Mononuclear cell (primary cell): ENCODE measurements around the gene KCNQ1. TPM values are rescaled to one million over a fixed set of nuclear protein-coding genes. Genes with fewer than 3 reads are reported as not detected.

Experiments
- H3K27me3 ChIP-seq: 2 replicates; pipeline ENCODE4 v1.6.0; 2011; ENCODE audit warnings: low read length, control low read depth; ENCODE audit not compliant: insufficient read depth
- H3K4me1 ChIP-seq: 2 replicates; pipeline ENCODE4 v1.5.1; 2011; ENCODE audit warnings: mild to moderate bottlenecking, low read length, control low read depth; ENCODE audit not compliant: insufficient read depth
- H3K4me3 ChIP-seq: 2 replicates; pipeline ENCODE4 v1.5.1; 2011; ENCODE audit warnings: mild to moderate bottlenecking, low read length, moderate library complexity
- H3K9me3 ChIP-seq: 2 replicates; pipeline ENCODE4 v1.5.1; 2011; ENCODE audit warnings: low read depth, mild to moderate bottlenecking, control low read depth, low read length
- total RNA-seq: library from RNA; depleted of rRNA; stranded (reverse); fragments of >200 nt; gene quantifications from one replicate; pipeline ENCODE4 v1.2.3, GENCODE V29; 2012

The KCNQ1 gene
- total RNA-seq, 1 donor = 12.7 TPM

DNA sequence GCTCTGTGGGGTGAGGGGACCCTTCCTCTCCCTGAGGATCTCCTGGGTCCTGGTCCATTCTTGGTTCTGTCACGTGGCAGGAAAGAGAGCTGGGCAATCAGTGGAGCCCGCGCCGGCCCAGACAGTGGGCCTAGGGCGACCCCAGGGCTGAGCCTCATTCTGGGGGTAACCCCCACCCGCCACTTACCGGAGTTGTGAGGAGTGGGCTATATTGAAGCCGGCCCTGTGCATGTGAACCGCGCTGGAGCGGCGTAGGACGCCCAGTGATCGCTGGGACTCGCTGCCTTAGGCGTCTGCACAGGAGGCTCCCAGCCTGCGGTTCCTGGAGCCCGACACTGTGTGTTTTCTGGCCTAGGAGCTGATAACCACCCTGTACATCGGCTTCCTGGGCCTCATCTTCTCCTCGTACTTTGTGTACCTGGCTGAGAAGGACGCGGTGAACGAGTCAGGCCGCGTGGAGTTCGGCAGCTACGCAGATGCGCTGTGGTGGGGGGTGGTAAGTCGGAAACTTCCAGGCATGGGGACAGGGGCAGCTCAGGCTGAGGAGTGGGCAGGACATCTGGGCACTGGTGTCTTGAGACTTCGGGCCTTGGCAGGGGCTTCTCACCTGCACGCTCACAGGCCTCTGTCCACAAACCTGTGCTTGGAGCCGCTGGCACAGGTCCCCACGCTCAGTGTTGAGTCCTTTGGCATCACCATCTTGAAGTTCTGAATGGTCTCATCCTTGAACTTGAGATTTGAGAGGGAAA, 127.9 kb downstream of the KCNQ1 start:
- peaks cover 6% of the 10 kb centered on the region for H3K4me1 ChIP-seq
- H3K9me3 ChIP-seq = no peaks in the 10 kb centered on the region
- H3K27me3 ChIP-seq = no peaks in the 10 kb centered on the region
- no peak overlapping the region for H3K4me3 ChIP-seq

GRCh38 chr11:2573240-2574042, 128.6 kb downstream of the KCNQ1 start:
- Histone ChIP-seq H3K9me3 (no peaks in the 10 kb centered on the region), H3K4me1 (peaks cover 6% of the 10 kb centered on the region), H3K27me3 (no peaks in the 10 kb centered on the region), H3K4me3 (no peak overlapping the region)

DNA sequence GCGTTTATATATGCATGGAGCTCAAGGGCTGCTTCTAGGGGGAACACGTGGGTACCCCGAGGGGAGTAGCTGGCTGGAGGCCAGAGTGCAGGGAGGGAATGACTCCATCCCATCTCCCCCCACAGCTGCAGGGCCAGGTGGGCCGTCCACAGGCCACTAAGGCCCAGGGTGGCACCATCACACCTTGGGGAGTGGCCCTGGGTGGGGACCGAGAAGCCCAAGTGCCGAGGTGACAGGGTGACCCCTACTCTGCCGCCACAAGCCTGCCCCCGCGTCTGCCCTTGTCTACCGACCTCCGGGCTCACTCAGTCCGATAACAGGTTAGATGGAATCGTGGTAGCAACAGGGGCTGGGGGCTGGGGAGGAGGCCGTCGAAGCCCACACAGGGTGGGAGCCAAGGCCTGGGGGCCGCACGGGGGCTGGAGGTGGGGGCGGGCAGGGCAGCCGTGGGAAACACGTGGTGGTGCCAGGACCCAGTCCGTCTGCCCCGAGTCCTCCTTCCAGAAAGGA, 129.3 kb downstream of the KCNQ1 start:
- Histone ChIP-seq H3K4me1 (peaks cover 6% of the 10 kb centered on the region), H3K9me3 (no peaks in the 10 kb centered on the region), H3K27me3 (no peaks in the 10 kb centered on the region), H3K4me3 (no peak overlapping the region)

DNA sequence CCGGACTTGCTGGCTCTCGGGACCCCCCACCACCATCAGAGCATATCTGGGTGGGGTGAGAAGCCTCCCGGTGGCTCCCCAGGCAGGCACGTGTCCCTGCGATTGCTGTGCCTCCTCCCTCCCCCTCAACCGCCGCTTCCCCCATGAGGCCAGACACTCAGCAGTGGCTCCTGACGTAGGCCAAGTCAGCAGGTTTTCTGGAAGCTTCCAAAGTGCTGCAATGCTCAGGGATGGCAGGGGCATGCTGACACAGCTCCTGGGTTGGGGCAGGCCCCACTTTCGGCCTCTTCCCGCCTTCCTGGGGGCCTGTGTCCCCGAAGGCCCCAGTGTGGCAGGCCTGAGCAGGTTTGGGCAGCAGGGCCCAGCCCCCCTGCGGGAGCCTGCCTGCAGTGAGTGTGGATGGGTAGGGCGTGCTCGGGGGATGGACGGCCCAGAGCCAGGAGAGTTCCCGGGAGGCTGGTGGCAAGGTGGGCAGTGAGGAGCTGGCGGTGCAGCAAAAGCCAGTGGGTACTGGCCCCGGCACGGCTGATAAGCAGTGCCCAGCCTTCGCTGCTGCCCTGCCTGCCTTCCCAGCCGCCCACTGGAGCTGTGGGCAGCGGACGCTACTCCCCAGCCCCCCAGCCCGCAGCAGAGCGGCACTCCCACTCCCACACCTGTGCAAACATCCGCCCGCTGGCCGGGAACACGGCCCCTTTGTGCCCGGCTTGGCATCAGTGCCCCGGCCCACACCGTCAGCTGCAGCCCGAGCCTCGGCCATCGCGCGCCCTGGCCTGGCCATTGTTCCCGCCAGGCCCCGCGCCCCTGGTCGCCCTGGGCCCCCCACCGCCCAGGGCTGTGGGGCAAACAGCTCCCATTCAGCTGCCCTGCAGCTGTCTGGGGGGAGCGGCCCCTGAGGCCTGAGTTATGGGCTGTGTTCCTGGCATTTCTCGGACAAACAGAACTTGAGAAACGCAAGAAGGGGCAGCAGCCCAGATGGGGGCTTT, 130.0 kb downstream of the KCNQ1 start:
- H3K9me3 ChIP-seq = no peaks in the 10 kb centered on the region
- no peaks in the 10 kb centered on the region for H3K4me1 ChIP-seq

DNA sequence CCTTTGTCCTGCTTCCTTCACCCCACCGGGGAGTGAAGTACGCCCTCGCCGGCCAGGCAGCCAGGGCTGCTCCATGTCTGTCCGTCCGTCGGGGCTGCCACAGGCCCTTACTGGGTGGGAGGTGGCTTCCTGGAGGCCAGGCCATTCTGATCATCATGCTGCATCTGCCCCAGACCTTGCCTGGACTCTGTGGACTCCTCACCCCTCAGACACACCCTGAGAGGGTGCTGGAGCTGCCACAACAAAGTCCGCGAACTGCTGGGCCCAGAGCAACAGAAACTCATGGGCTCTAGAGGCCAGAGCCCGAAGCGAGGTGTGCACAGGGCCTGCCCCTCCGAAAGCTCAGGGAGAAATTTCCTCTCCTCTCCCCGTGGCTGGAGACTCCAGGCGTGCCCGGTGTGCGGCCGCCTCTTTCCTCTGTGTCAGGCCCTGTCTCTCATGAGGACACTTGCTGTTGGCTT, 130.8 kb downstream of the KCNQ1 start:
- no peaks in the 10 kb centered on the region for H3K27me3 ChIP-seq
- H3K4me3 ChIP-seq = no peak overlapping the region
- H3K4me1 ChIP-seq = no peaks in the 10 kb centered on the region
- H3K9me3 ChIP-seq = no peaks in the 10 kb centered on the region

More for the DNA sequence above, 130.0 kb downstream of the KCNQ1 start:
- H3K27me3 ChIP-seq = no peaks in the 10 kb centered on the region
- H3K4me3 ChIP-seq = no peak overlapping the region

- H3K9me3 ChIP-seq = no peaks in the 10 kb centered on the region
- no peaks in the 10 kb centered on the region for H3K4me1 ChIP-seq
- H3K4me3 ChIP-seq = no peak overlapping the region
- no peaks in the 10 kb centered on the region for H3K27me3 ChIP-seq
These were observed 131.3 kb downstream of the KCNQ1 start for GRCh38 chr11:2576111-2576510.

- Histone ChIP-seq H3K9me3 (no peaks in the 10 kb centered on the region), H3K4me1 (no peaks in the 10 kb centered on the region), H3K27me3 (no peaks in the 10 kb centered on the region)
These were observed 131.7 kb downstream of the KCNQ1 start for GRCh38 chr11:2576549-2576948.

DNA sequence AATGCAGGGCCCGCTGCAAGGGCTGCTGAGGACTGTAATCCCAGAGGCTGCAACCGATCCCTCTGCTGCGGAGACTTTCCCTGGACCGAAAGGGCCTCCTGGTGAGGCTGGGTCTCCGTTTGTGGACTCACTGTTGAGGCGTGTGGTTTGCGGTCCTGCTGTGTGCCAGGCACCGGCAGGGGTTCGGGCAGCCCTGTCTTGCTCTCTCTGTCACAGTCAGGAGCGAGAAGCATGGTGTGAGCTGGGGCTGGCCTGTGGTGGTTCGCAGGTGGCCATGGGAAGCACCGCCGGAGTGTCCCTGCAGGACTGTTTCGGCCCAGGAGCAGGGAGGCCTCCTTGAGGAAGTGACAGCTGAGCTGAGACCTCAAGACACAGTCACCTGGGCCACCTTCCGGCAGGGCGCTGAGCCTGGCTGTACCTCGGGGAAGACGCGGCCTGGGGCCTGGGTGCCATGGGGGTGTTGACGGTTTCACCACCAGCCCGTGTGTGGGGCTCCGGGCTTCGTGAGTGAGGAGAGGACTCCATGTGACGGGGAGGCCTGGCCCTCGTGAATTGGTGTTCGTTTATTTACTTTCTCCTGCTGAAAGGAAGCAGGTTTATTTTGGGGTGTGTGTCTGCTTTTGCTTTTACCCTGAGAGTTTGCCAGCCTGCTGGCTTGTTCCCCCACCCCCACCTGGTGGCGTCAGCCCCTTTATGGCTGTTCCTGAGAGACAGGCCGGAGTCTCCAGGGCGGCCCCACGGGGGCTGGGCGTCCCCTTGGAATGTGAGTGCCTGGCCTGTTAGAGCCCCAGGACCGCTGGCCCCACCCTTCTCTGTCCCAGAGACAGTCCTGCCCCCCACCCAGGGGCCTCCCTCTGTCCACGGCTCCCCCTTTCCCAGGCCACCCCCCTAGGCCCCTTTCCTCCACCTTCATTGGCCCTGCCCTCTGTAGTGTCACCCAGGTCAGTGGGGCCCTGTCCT, 132.5 kb downstream of the KCNQ1 start:
- Histone ChIP-seq H3K9me3 (no peaks in the 10 kb centered on the region), H3K4me1 (no peaks in the 10 kb centered on the region), H3K4me3 (no peak overlapping the region), H3K27me3 (no peaks in the 10 kb centered on the region)

More at GRCh38 chr11:2576549-2576948, 131.7 kb downstream of the KCNQ1 start:
- H3K4me3 ChIP-seq = no peak overlapping the region

- H3K9me3 ChIP-seq = no peaks in the 10 kb centered on the region
- H3K4me3 ChIP-seq = no peak overlapping the region
- H3K27me3 ChIP-seq = no peaks in the 10 kb centered on the region
- H3K4me1 ChIP-seq = no peaks in the 10 kb centered on the region
These were observed 133.5 kb downstream of the KCNQ1 start for GRCh38 chr11:2577991-2578928.

- no peaks in the 10 kb centered on the region for H3K4me1 ChIP-seq
- H3K9me3 ChIP-seq = no peaks in the 10 kb centered on the region
- no peaks in the 10 kb centered on the region for H3K27me3 ChIP-seq
- no peak overlapping the region for H3K4me3 ChIP-seq
These were observed 134.1 kb downstream of the KCNQ1 start for GRCh38 chr11:2578929-2579270.

- no peaks in the 10 kb centered on the region for H3K4me1 ChIP-seq
- H3K9me3 ChIP-seq = no peaks in the 10 kb centered on the region
- no peak overlapping the region for H3K4me3 ChIP-seq
- H3K27me3 ChIP-seq = no peaks in the 10 kb centered on the region
These were observed 134.7 kb downstream of the KCNQ1 start for GRCh38 chr11:2579315-2580060.

- Histone ChIP-seq H3K4me3 (no peak overlapping the region), H3K9me3 (no peaks in the 10 kb centered on the region), H3K27me3 (no peaks in the 10 kb centered on the region), H3K4me1 (no peaks in the 10 kb centered on the region)
These were observed 135.2 kb downstream of the KCNQ1 start for GRCh38 chr11:2580061-2580421.
